HCT116 (cell line): ENCODE measurements around the gene TMEM60. TPM values are rescaled to one million over a fixed set of nuclear protein-coding genes. Genes with fewer than 3 reads are reported as not detected.

ENCODE experiments used
- ATAC-seq: fragments of 200-7000 bp; cut with Tn5 transposase; 2 replicates; pipeline ENCODE4 v1.9.1; 2020; ENCODE audit warnings: mild to moderate bottlenecking, moderate library complexity
- BruUV-seq: library from RNA; stranded (reverse); fragments of 400-500 nt; replicated peaks from 2 replicates; lab custom pipeline; 2021; lab: Mats Ljungman, UMichigan
- CTCF ChIA-PET: fragments of 300-600 bp; sonication (Branson Sonifier 250); formaldehyde crosslinking; loops from one replicate; lab custom pipeline; 2021; ENCODE audit warnings: antibody characterized with exemption; lab: Charles Lee
- POLR2A ChIA-PET: fragments of 300-600, 350-600 bp; sonication (Branson Sonifier 250); formaldehyde crosslinking; loops from one replicate; lab custom pipeline; 2021; ENCODE audit warnings: antibody characterized with exemption; lab: Charles Lee
- RAD21 ChIA-PET, 2 experiments: fragments of 300-600 bp; sonication (Branson Sonifier 250); formaldehyde crosslinking; loops; one replicate each; lab custom pipeline; 2023; ENCODE audit warnings: low total read pairs in 2 of 2; ENCODE audit not compliant: uncharacterized antibody in 2 of 2, unreplicated experiment in 2 of 2, low non-redundant PET in 1 of 2; lab: Charles Lee
- DNase-seq: peaks from one replicate; pipeline ENCODE4 v3.0.0-alpha.2; 2010; ENCODE audit warnings: low read depth, low spot score
- H2AFZ ChIP-seq: fragments of 200-600 bp; shearing (Covaris generic), sonication (generic); 2 replicates; pipeline ENCODE4 v1.6.1; 2017; ENCODE audit warnings: low read depth, mixed run types, mixed read lengths, antibody characterized with exemption, low read length; ENCODE audit not compliant: poor library complexity, severe bottlenecking
- H3K27ac ChIP-seq: 2 replicates; pipeline ENCODE4 v1.5.1; 2012; ENCODE audit warnings: low read depth, low read length
- H3K27me3 ChIP-seq: fragments of 200-600 bp; sonication (generic); 2 replicates; pipeline ENCODE4 v1.6.1; 2016; ENCODE audit warnings: mixed run types, low read length, mixed read lengths; ENCODE audit not compliant: insufficient read depth
- H3K36me3 ChIP-seq, 2 experiments: fragments of 200-500 bp in 1 of 2; fragments of 200-600 bp in 1 of 2; sonication (Bioruptor generic) in 1 of 2; sonication (generic) in 1 of 2; 2 replicates each; pipeline versions ENCODE4 v1.5.1 to v1.6.1; 2014 to 2016; ENCODE audit warnings: low read length in 2 of 2, inconsistent platforms in 1 of 2, mixed read lengths in 1 of 2, mixed run types in 1 of 2; ENCODE audit not compliant: insufficient read depth in 2 of 2, control insufficient read depth in 1 of 2
- H3K4me1 ChIP-seq, 2 experiments: fragments of 200-600 bp in 1 of 2; sonication (generic) in 1 of 2; 2 replicates each; pipeline versions ENCODE4 v1.5.1 to v1.6.1; 2012 to 2017; ENCODE audit warnings: low read length in 2 of 2, inconsistent platforms in 1 of 2, mild to moderate bottlenecking in 1 of 2, mixed read lengths in 1 of 2, mixed run types in 1 of 2, moderate library complexity in 1 of 2; ENCODE audit not compliant: insufficient read depth in 2 of 2, control insufficient read depth in 1 of 2
- H3K4me2 ChIP-seq: fragments of 200-600 bp; sonication (generic); 2 replicates; pipeline ENCODE4 v1.6.1; 2017; ENCODE audit warnings: mixed run types, low read length, mixed read lengths
- H3K4me3 ChIP-seq, 2 experiments: fragments of 200-600 bp in 1 of 2; sonication (generic) in 1 of 2; replicated peaks in 1 of 2; 2 replicates each; pipeline ENCODE4 v1.5.1; 2011 to 2016; ENCODE audit warnings: low read length in 2 of 2, control low read depth in 1 of 2, low read depth in 1 of 2, mild to moderate bottlenecking in 1 of 2, mixed read lengths in 1 of 2, mixed run types in 1 of 2
- H3K79me2 ChIP-seq: fragments of 200-600 bp; sonication (generic); 2 replicates; pipeline ENCODE4 v1.6.1; 2017; ENCODE audit warnings: mild to moderate bottlenecking, mixed run types, low read length, moderate library complexity, mixed read lengths; ENCODE audit not compliant: insufficient read depth
- H3K9ac ChIP-seq: fragments of 200-600 bp; sonication (generic); 2 replicates; pipeline ENCODE4 v1.6.1; 2016; ENCODE audit warnings: low read length, mixed read lengths
- H3K9me2 ChIP-seq: fragments of 200-600 bp; sonication (generic), shearing (Covaris generic); 2 replicates; pipeline ENCODE4 v1.6.1; 2017; ENCODE audit warnings: mixed run types, mild to moderate bottlenecking, moderate library complexity; ENCODE audit not compliant: insufficient read depth
- H3K9me3 ChIP-seq, 2 experiments: fragments of 200-500 bp in 1 of 2; fragments of 200-600 bp in 1 of 2; sonication (Bioruptor generic) in 1 of 2; sonication (generic) in 1 of 2; 2 replicates each; pipeline ENCODE4 v1.6.1; 2014 to 2017; ENCODE audit warnings: low read length in 2 of 2, mixed read lengths in 2 of 2, inconsistent platforms in 1 of 2, low read depth in 1 of 2, mild to moderate bottlenecking in 1 of 2, mixed run types in 1 of 2, moderate library complexity in 1 of 2; ENCODE audit not compliant: control insufficient read depth in 1 of 2, insufficient read depth in 1 of 2
- H4K20me1 ChIP-seq: fragments of 200-600 bp; sonication (generic), shearing (Covaris generic); 2 replicates; pipeline ENCODE4 v1.6.1; 2017; ENCODE audit warnings: mixed run types, mild to moderate bottlenecking, moderate library complexity; ENCODE audit not compliant: insufficient read depth
- CBX3 ChIP-seq: IDR thresholded peaks from 2 replicates; pipeline ENCODE4 v1.6.1; 2012; ENCODE audit warnings: low read depth
- CEBPB ChIP-seq: IDR thresholded peaks from 2 replicates; pipeline ENCODE4 v1.6.1; 2012; ENCODE audit warnings: low read depth
- EZH2 ChIP-seq: fragments of 200-600 bp; sonication (generic); IDR thresholded peaks from 2 replicates; pipeline ENCODE4 v1.6.1; 2017; ENCODE audit warnings: antibody characterized with exemption, mixed run types
- EZH2phosphoT487 ChIP-seq: fragments of 200-600 bp; IDR thresholded peaks from 2 replicates; pipeline ENCODE4 v1.6.1; 2018; ENCODE audit warnings: antibody characterized with exemption, borderline replicate concordance
- FOSL1 ChIP-seq: IDR thresholded peaks from 2 replicates; pipeline ENCODE4 v1.6.1; 2012; ENCODE audit warnings: low read depth
- JUND ChIP-seq: IDR thresholded peaks from 2 replicates; pipeline ENCODE4 v1.6.1; 2012
- POLR2A ChIP-seq: IDR thresholded peaks from 2 replicates; pipeline ENCODE4 v1.7.0; 2011; ENCODE audit warnings: borderline replicate concordance; ENCODE audit not compliant: insufficient read depth, insufficient read length; ENCODE audit errors: extremely low read depth
- POLR2AphosphoS5 ChIP-seq: IDR thresholded peaks from 2 replicates; pipeline ENCODE4 v1.6.1; 2011; ENCODE audit warnings: mild to moderate bottlenecking, low read depth, low read length, moderate library complexity
- RAD21 ChIP-seq: IDR thresholded peaks from 2 replicates; pipeline ENCODE4 v1.6.1; 2012; ENCODE audit warnings: low read depth, mild to moderate bottlenecking
- SIN3A ChIP-seq: IDR thresholded peaks from 2 replicates; pipeline ENCODE4 v1.6.1; 2012; ENCODE audit warnings: low read depth
- TCF7L2 ChIP-seq: IDR thresholded peaks from 2 replicates; pipeline ENCODE4 v1.7.0; 2011; ENCODE audit warnings: borderline replicate concordance, inconsistent platforms; ENCODE audit not compliant: insufficient read depth, insufficient read length; ENCODE audit errors: extremely low read depth
- YY1 ChIP-seq: IDR thresholded peaks from 2 replicates; pipeline ENCODE4 v1.6.1; 2011; ENCODE audit warnings: low read length, low read depth, moderate library complexity, mild to moderate bottlenecking; ENCODE audit not compliant: insufficient replicate concordance; ENCODE audit errors: extremely low read depth
- ZFX ChIP-seq: fragments of 450-650 bp; IDR thresholded peaks from 2 replicates; pipeline ENCODE4 v1.6.1; 2017
- ZNF274 ChIP-seq: fragments of 200-500 bp; sonication (Bioruptor generic); IDR thresholded peaks from 2 replicates; pipeline ENCODE4 v1.6.1; 2014; ENCODE audit warnings: mild to moderate bottlenecking, low read depth, low read length, inconsistent platforms
- intact Hi-C: fragments of 100-400 bp; cut with micrococcal nuclease; formaldehyde crosslinking; loops from 2 replicates; pipeline ENCODE4 v1.10.0; 2022
- total RNA-seq: library from RNA; stranded (reverse); gene quantifications from one replicate; pipeline ENCODE4 v1.2.1, GENCODE V29; 2021; ENCODE audit not compliant: unreplicated experiment
- TF ChIP-seq, protein P1 (sequence below): IDR thresholded peaks from 2 replicates; pipeline ENCODE4 v1.6.1; 2012; ENCODE audit warnings: low read depth

TMEM60 gene
- total RNA-seq, 1 experiment from 2014 or later, result 10.3 TPM

DNA sequence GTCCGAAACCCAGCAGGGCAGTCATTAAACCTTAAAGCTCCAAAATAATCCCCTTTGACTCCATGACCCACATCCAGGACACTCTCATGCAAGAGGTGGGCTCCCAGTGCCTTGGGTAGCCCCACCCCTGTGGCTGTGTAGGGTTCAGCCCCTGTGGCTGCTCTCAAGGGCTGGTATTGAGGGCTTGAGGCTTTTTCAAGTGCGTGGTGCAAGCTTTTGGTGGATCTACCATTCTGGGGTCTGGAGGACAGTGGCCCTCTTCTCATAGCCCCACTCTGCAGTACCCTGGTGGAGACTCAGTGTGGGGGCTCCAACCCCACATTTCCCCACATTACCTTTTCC, 51.4 kb downstream of the TMEM60 start:
- Histone ChIP-seq H2AFZ (no peak overlapping the region), H3K36me3 (no peaks in the 10 kb centered on the region), H3K27me3 (no peaks in the 10 kb centered on the region), H3K4me3 (no peak overlapping the region), H3K79me2 (peaks cover 18% of the 10 kb centered on the region; the same call in 1 of the 2 replicates), H3K9ac (no peak overlapping the region), H3K9me3 (no peaks in the 10 kb centered on the region), H3K4me1 (no peaks in the 10 kb centered on the region), H3K27ac (no peak overlapping the region), H3K4me2 (no peak overlapping the region), H3K9me2 (no peaks in the 10 kb centered on the region), H4K20me1 (no peaks in the 10 kb centered on the region)
- no peak for TF ChIP-seq CEBPB
- no peak for TF ChIP-seq POLR2A
- TF ChIP-seq RAD21, result no peak
- no peak for TF ChIP-seq TCF7L2
- TF ChIP-seq EZH2, result no peak
- TF ChIP-seq FOSL1, result no peak
- TF ChIP-seq SIN3A, result no peak
- intact Hi-C loops, result no loop called here
- POLR2A ChIA-PET, result no interaction called here
- ATAC-seq, result no peak
- CTCF ChIA-PET, result interaction anchor here (1.6 kb wide), 1 partner anchor 95 kb away, joined by 3 read pairs; no protein-coding TSS in a partner anchor
- RAD21 ChIA-PET, result no interaction called here
- no TSS peak for BruUV-seq
- DNase-seq, result no peak

DNA sequence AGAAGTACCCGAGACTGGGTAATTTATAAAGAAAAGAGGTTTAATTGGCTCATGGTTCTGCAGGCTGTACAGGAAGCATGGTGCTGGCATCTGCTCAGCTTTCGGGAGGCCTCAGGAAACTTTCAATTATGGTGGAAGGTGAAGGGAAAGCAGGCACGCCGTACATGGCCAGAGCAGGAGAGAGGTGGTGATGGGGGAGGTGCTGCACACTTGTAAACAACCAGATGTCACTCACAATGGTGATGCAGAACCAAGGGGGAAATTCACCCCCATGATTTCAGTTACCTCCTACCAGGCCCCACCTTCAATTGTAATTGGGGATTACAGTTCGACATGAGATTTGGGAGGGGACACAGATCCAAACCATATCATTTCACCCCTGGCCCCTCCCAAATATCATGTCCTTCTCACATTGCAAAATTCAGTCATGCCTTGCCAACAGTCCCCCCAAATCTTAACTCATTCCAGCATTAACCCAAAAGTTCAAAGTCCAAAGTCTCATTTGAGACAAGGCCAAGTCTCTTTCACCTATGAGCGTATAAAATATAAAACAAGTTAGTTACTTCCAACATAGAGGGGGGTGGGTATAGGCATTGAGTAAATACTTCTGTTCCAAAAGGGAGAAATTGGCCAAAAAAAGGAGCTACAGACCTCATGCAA, 51.9 kb downstream of the TMEM60 start:
- ATAC-seq, result no peak
- no peaks in the 10 kb centered on the region for H3K9me2 ChIP-seq
- H3K4me3 ChIP-seq, result no peak overlapping the region
- H3K9ac ChIP-seq, result no peak overlapping the region
- H3K27me3 ChIP-seq, result no peaks in the 10 kb centered on the region
- RAD21 ChIA-PET, result no interaction called here
- TF ChIP-seq, protein P1, sequence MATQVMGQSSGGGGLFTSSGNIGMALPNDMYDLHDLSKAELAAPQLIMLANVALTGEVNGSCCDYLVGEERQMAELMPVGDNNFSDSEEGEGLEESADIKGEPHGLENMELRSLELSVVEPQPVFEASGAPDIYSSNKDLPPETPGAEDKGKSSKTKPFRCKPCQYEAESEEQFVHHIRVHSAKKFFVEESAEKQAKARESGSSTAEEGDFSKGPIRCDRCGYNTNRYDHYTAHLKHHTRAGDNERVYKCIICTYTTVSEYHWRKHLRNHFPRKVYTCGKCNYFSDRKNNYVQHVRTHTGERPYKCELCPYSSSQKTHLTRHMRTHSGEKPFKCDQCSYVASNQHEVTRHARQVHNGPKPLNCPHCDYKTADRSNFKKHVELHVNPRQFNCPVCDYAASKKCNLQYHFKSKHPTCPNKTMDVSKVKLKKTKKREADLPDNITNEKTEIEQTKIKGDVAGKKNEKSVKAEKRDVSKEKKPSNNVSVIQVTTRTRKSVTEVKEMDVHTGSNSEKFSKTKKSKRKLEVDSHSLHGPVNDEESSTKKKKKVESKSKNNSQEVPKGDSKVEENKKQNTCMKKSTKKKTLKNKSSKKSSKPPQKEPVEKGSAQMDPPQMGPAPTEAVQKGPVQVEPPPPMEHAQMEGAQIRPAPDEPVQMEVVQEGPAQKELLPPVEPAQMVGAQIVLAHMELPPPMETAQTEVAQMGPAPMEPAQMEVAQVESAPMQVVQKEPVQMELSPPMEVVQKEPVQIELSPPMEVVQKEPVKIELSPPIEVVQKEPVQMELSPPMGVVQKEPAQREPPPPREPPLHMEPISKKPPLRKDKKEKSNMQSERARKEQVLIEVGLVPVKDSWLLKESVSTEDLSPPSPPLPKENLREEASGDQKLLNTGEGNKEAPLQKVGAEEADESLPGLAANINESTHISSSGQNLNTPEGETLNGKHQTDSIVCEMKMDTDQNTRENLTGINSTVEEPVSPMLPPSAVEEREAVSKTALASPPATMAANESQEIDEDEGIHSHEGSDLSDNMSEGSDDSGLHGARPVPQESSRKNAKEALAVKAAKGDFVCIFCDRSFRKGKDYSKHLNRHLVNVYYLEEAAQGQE, result no peak
- TF ChIP-seq RAD21, result no peak
- TF ChIP-seq EZH2phosphoT487, result no peak
- no peak for TF ChIP-seq CEBPB
- TF ChIP-seq POLR2A, result no peak
- TF ChIP-seq YY1, result no peak
- TF ChIP-seq ZFX, result no peak
- TF ChIP-seq JUND, result no peak
- no peak for TF ChIP-seq POLR2AphosphoS5
- TF ChIP-seq ZNF274, result no peak
- TF ChIP-seq SIN3A, result no peak
- TF ChIP-seq CBX3, result no peak
- no peak for TF ChIP-seq TCF7L2
- TF ChIP-seq EZH2, result no peak
- intact Hi-C loops, result no loop called here
- no peak for DNase-seq
- no peak overlapping the region for H2AFZ ChIP-seq
- H4K20me1 ChIP-seq, result no peaks in the 10 kb centered on the region
- H3K9me3 ChIP-seq, result no peaks in the 10 kb centered on the region
- H3K4me2 ChIP-seq, result no peak overlapping the region
- no peaks in the 10 kb centered on the region for H3K36me3 ChIP-seq
- no peak overlapping the region for H3K27ac ChIP-seq
- H3K4me1 ChIP-seq, result no peaks in the 10 kb centered on the region
- peaks cover 14% of the 10 kb centered on the region; the same call in 1 of the 2 replicates for H3K79me2 ChIP-seq
- CTCF ChIA-PET, result interaction anchor here (1.6 kb wide), 1 partner anchor 95 kb away, joined by 3 read pairs; no protein-coding TSS in a partner anchor
- no TSS peak for BruUV-seq
- POLR2A ChIA-PET, result no interaction called here
